Activated CD8-positive, alpha-beta T cell treated with anti-CD3 and anti-CD28 coated beads for 36 hours (primary cell): ENCODE data around the gene NUDT9. TPM values are rescaled to one million over a fixed set of nuclear protein-coding genes. Genes with fewer than 3 reads are reported as not detected.

Experiments
- ATAC-seq: fragments of 200-7000 bp; cut with Tn5 transposase; one replicate; pipeline ENCODE4 v1.10.0; 2021; ENCODE audit warnings: mild to moderate bottlenecking, moderate library complexity
- CTCF ChIA-PET: fragments of 350-600 bp; sonication (Branson Sonifier 250); formaldehyde crosslinking; loops from one replicate; lab custom pipeline; 2021; ENCODE audit warnings: antibody characterized with exemption; lab: Charles Lee
- POLR2A ChIA-PET: fragments of 350-600 bp; sonication (Branson Sonifier 250); formaldehyde crosslinking; loops from one replicate; lab custom pipeline; 2021; ENCODE audit warnings: antibody characterized with exemption; lab: Charles Lee
- DNase-seq: peaks from one replicate; pipeline ENCODE4 v3.0.0-alpha.2; 2020
- H3K27ac Mint-ChIP-seq: one replicate; pipeline ENCODE4 v1.8.0; 2021; ENCODE audit warnings: mild to moderate bottlenecking, mixed read lengths
- H3K27me3 Mint-ChIP-seq: one replicate; pipeline ENCODE4 v1.8.0; 2021; ENCODE audit warnings: mixed read lengths
- H3K36me3 Mint-ChIP-seq: one replicate; pipeline ENCODE4 v1.8.0; 2021; ENCODE audit warnings: low read depth, mixed read lengths
- H3K4me1 Mint-ChIP-seq: one replicate; pipeline ENCODE4 v1.8.0; 2021; ENCODE audit warnings: low read depth, mixed read lengths
- H3K4me3 Mint-ChIP-seq: one replicate; pipeline ENCODE4 v1.8.0; 2021; ENCODE audit warnings: mild to moderate bottlenecking, moderate library complexity, mixed read lengths
- H3K9me3 Mint-ChIP-seq: one replicate; pipeline ENCODE4 v1.8.0; 2021; ENCODE audit warnings: mixed read lengths
- intact Hi-C: fragments of 100-400 bp; cut with micrococcal nuclease; formaldehyde crosslinking; loops from one replicate; pipeline ENCODE4 v1.10.0; 2022
- total RNA-seq, 2 experiments: library from RNA; stranded (reverse); gene quantifications; one replicate each; pipeline ENCODE4 v1.2.3, GENCODE V29; 2021
- TF ChIP-seq, protein P1 (sequence below): fragments of 200-600 bp; IDR thresholded peaks from one replicate; pipeline ENCODE4 v1.8.0; 2022; ENCODE audit warnings: antibody characterized with exemption, mild to moderate bottlenecking

Gene NUDT9
- total RNA-seq, 2 experiments from 2014 or later: 11.9 to 12.3 TPM

DNA sequence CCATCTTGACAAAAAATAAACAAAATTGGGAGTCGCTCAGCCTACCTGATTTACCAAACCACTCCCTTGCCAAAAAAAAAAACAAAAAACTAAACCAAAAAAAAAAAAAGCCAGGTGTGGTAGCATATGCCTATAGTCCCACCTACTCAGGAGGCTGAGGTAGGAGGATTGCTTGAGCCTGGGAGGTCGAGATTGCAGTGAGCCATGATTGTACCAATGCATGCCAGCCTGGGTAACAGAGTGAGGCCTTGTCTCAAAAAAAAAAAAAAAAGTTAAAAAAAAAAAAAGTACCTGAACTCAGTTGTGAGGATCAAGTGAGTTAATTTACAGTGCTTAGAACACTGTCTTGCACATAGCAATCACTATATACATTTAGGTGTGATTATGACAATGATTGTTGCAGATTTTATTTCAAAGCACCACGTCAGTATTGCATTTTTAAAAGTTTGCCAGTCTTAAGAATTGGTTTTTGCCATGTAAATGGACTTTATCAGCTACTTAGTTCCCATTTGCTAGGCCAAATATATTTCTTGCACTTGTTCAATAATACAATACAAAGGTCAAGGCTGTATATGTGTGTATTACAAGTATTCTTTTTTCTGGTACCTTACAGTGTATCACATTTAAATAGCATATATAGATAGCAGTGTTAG, 4.6 kb downstream of the NUDT9 start:
- H3K27ac Mint-ChIP-seq: no peak overlapping the region
- no peaks in the 10 kb centered on the region for H3K9me3 Mint-ChIP-seq
- DNase-seq: no peak
- intact Hi-C loops: no loop called here
- H3K36me3 Mint-ChIP-seq: peaks cover 3% of the 10 kb centered on the region
- peaks cover 42% of the 10 kb centered on the region for H3K4me1 Mint-ChIP-seq
- ATAC-seq: no peak
- ChIA-PET POLR2A (no interaction called here), CTCF (no interaction called here)
- TF ChIP-seq, protein P1, sequence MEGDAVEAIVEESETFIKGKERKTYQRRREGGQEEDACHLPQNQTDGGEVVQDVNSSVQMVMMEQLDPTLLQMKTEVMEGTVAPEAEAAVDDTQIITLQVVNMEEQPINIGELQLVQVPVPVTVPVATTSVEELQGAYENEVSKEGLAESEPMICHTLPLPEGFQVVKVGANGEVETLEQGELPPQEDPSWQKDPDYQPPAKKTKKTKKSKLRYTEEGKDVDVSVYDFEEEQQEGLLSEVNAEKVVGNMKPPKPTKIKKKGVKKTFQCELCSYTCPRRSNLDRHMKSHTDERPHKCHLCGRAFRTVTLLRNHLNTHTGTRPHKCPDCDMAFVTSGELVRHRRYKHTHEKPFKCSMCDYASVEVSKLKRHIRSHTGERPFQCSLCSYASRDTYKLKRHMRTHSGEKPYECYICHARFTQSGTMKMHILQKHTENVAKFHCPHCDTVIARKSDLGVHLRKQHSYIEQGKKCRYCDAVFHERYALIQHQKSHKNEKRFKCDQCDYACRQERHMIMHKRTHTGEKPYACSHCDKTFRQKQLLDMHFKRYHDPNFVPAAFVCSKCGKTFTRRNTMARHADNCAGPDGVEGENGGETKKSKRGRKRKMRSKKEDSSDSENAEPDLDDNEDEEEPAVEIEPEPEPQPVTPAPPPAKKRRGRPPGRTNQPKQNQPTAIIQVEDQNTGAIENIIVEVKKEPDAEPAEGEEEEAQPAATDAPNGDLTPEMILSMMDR: no peak
- H3K27me3 Mint-ChIP-seq: no peaks in the 10 kb centered on the region
- no peak overlapping the region for H3K4me3 Mint-ChIP-seq

DNA sequence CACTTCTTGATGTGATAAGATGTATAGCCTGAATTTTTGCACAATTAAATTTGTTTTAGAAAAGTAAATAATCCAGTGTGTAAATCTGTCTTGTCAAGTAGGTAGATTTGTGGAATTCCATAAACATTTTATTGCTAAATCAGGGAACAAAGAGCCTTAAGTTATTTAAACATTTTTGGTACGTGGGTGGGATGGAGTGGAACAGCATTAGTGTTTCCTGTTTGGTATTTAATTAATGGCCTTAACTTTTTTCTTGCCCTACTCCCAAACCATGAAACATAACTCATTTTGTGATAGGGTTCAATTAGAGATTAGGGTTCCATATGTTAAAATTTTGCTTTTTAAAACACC, 5.1 kb downstream of the NUDT9 start:
- TF ChIP-seq, protein P1: no peak
- intact Hi-C loops: no loop called here
- POLR2A ChIA-PET: no interaction called here
- H3K4me3 Mint-ChIP-seq: no peak overlapping the region
- peaks cover 3% of the 10 kb centered on the region for H3K36me3 Mint-ChIP-seq
- H3K9me3 Mint-ChIP-seq: no peaks in the 10 kb centered on the region
- H3K4me1 Mint-ChIP-seq: peaks cover 42% of the 10 kb centered on the region
- ATAC-seq: no peak
- DNase-seq: no peak
- CTCF ChIA-PET: no interaction called here
- H3K27me3 Mint-ChIP-seq: no peaks in the 10 kb centered on the region
- H3K27ac Mint-ChIP-seq: no peak overlapping the region

DNA sequence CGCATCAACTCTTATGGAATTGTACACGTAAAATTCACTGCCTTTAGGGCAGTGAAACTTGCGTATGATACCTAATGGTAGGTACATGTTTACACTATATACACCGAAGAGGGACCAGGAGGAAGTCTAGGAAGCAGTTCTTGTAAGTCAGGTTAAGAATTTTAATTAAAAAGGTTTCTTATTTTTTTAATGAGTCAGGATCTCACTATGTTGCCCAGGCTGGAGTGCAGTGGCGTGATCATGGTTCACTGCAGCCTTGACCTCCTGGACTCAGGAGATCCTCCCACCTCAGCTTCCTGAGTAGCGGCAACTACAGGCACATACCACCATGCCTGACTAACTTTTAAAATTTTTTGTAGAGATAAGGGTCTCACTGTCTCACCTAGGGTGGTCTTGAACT, 6.6 kb downstream of the NUDT9 start:
- intact Hi-C loops: no loop called here
- CTCF ChIA-PET: interaction anchor here (0.8 to 1.8 kb wide), 2 partner anchors 53 kb away, joined by 3 to 4 read pairs; no protein-coding TSS in a partner anchor
- POLR2A ChIA-PET: no interaction called here
- peaks cover 3% of the 10 kb centered on the region for H3K36me3 Mint-ChIP-seq
- H3K27ac Mint-ChIP-seq: no peak overlapping the region
- DNase-seq: no peak
- H3K4me3 Mint-ChIP-seq: no peak overlapping the region
- TF ChIP-seq, protein P1: no peak
- no peaks in the 10 kb centered on the region for H3K9me3 Mint-ChIP-seq
- H3K27me3 Mint-ChIP-seq: no peaks in the 10 kb centered on the region
- ATAC-seq: no peak
- H3K4me1 Mint-ChIP-seq: peaks cover 42% of the 10 kb centered on the region

DNA sequence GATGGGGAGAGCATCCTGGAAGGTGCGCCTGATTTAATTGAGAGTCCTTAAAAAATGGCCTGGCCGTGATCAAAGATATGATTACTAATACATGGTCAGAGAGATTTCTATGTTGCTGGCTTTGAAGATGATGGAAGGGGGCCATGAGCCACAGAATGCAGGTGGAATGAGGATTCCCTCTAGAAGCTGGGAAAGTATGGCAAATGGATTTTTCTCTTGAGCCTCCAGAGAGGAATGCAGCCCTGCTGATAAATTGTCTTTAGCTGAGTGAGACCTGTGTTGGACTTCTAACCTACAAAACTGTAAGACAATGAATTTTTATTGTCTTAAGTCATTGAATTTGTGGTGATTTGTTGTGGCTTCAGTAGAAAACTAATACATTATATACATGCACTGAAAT, 7.7 kb downstream of the NUDT9 start:
- ChIA-PET POLR2A (no interaction called here), CTCF (interaction anchor here (1.8 kb wide), 1 partner anchor 54 kb away, joined by 4 read pairs; no protein-coding TSS in a partner anchor)
- H3K27ac Mint-ChIP-seq: no peak overlapping the region
- TF ChIP-seq, protein P1: no peak
- no peaks in the 10 kb centered on the region for H3K36me3 Mint-ChIP-seq
- intact Hi-C loops: no loop called here
- DNase-seq: no peak
- ATAC-seq: no peak
- H3K4me1 Mint-ChIP-seq: peaks cover 36% of the 10 kb centered on the region
- H3K27me3 Mint-ChIP-seq: no peaks in the 10 kb centered on the region
- H3K4me3 Mint-ChIP-seq: no peak overlapping the region
- no peaks in the 10 kb centered on the region for H3K9me3 Mint-ChIP-seq

DNA sequence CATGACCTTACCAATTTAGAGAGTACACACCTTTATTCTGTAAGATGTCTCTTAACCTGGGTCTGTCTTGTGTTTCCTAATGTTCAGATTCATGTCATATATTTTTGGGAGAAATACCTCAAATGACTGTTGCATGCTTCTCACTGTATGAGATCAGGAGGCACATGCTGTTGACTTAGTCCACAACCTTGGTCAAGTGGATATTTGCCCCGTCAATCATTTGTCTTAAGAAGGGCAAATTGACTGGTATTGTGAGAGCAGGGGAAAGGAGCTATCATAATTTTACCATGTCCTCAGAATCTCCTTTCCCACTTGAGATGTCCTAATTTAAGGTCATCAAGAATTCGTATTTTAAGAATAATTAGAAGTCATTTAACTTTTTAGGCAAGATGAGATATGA, 11.0 kb downstream of the NUDT9 start:
- no peak for ATAC-seq
- DNase-seq: no peak
- H3K36me3 Mint-ChIP-seq: peaks cover 12% of the 10 kb centered on the region
- H3K9me3 Mint-ChIP-seq: no peaks in the 10 kb centered on the region
- H3K4me3 Mint-ChIP-seq: no peak overlapping the region
- ChIA-PET POLR2A (no interaction called here), CTCF (no interaction called here)
- intact Hi-C loops: no loop called here
- no peaks in the 10 kb centered on the region for H3K27me3 Mint-ChIP-seq
- peaks cover 23% of the 10 kb centered on the region for H3K4me1 Mint-ChIP-seq
- H3K27ac Mint-ChIP-seq: no peak overlapping the region
- TF ChIP-seq, protein P1: no peak
